Measurements from ENCODE around the gene B9D1.

- TF ChIP-seq CTCF (IDR thresholded peaks at IDR 0.05) (no peak), POLR2A (IDR thresholded peaks at IDR 0.05) (no peak)
Measured at GRCh38 chr17:19399750-19400450, 37.4 kb upstream of the B9D1 start.

All from sigmoid colon (tissue), 3 donors.